Endodermal cell (in vitro differentiated cells): ENCODE data around the gene UHRF1. TPM values are rescaled to one million over a fixed set of nuclear protein-coding genes. Genes with fewer than 3 reads are reported as not detected.
A peak's percentile ranks its signal among the peaks of the same experiment; 100 is the strongest.

Source experiments
- DNase-seq: peaks from one replicate; pipeline ENCODE4 v3.0.0-alpha.2; 2017
- H3K27ac ChIP-seq: 2 replicates; pipeline ENCODE4 v1.5.1; 2013; ENCODE audit warnings: mild to moderate bottlenecking, low read depth, low read length, moderate library complexity
- H3K27me3 ChIP-seq: 2 replicates; pipeline ENCODE4 v1.6.1; 2013; ENCODE audit warnings: mild to moderate bottlenecking, low read length, moderate library complexity; ENCODE audit not compliant: insufficient read depth, control insufficient read depth, poor library complexity, severe bottlenecking
- H3K36me3 ChIP-seq: 2 replicates; pipeline ENCODE4 v1.7.0; 2013; ENCODE audit warnings: mild to moderate bottlenecking, low read length, moderate library complexity; ENCODE audit not compliant: control insufficient read depth, insufficient read depth
- H3K4me1 ChIP-seq: one replicate; pipeline ENCODE4 v1.7.0; 2013; ENCODE audit warnings: low read length; ENCODE audit not compliant: control insufficient read depth, insufficient read depth
- H3K4me3 ChIP-seq: 2 replicates; pipeline ENCODE4 v1.5.1; 2013; ENCODE audit warnings: mild to moderate bottlenecking, low read length, moderate library complexity
- H3K9ac ChIP-seq: 2 replicates; pipeline ENCODE4 v1.6.1; 2013; ENCODE audit warnings: mild to moderate bottlenecking, low read length, moderate library complexity; ENCODE audit not compliant: poor library complexity, severe bottlenecking; ENCODE audit errors: extremely low read depth
- H3K9me3 ChIP-seq: 2 replicates; pipeline ENCODE4 v1.6.1; 2013; ENCODE audit warnings: mild to moderate bottlenecking, low read length, moderate library complexity; ENCODE audit not compliant: control insufficient read depth
- H3K27ac Mint-ChIP-seq: 2 replicates; pipeline ENCODE4 v1.8.0; 2020; ENCODE audit warnings: mixed read lengths
- H3K27me3 Mint-ChIP-seq: 2 replicates; pipeline ENCODE4 v1.8.0; 2021; ENCODE audit warnings: mild to moderate bottlenecking, mixed read lengths; ENCODE audit not compliant: insufficient read depth
- H3K36me3 Mint-ChIP-seq: 2 replicates; pipeline ENCODE4 v1.8.0; 2020; ENCODE audit warnings: low read depth, mixed read lengths
- H3K4me1 Mint-ChIP-seq: 2 replicates; pipeline ENCODE4 v1.8.0; 2020; ENCODE audit warnings: mixed read lengths
- H3K4me3 Mint-ChIP-seq: 2 replicates; pipeline ENCODE4 v1.8.0; 2020; ENCODE audit warnings: mild to moderate bottlenecking, moderate library complexity, mixed read lengths
- H3K9me3 Mint-ChIP-seq: 2 replicates; pipeline ENCODE4 v1.8.0; 2020; ENCODE audit warnings: mild to moderate bottlenecking, mixed read lengths
- whole genome bisulfite sequencing, 2 experiments: methylation state at CpG; one replicate each; pipeline versions ENCODE4 v1.1.5 to v1.1.7; 2013; ENCODE audit warnings: missing lambda C conversion rate in 2 of 2, mixed read lengths in 1 of 2; ENCODE audit not compliant: insufficient coverage in 1 of 2, insufficient read length in 1 of 2; 5-methylcytosine and 5-hydroxymethylcytosine counted together
- total RNA-seq, 2 donors: library from RNA; stranded (reverse); fragmentation: NEBNext Ultra II Directional in 1 of 2; extraction: Animal tissue kit (Norgen Biotek cat#: 25700) in 1 of 2; gene quantifications; 2 replicates in 1 of 2; 3 replicates in 1 of 2; pipeline ENCODE4 v1.2.1, GENCODE V29; 2021
- TF ChIP-seq, protein P1 (sequence below): fragments of 200-600 bp; sonication (generic); conservative IDR thresholded peaks from 2 replicates; pipeline ENCODE4 v1.5.0; 2021; ENCODE audit warnings: antibody characterized with exemption, mild to moderate bottlenecking

UHRF1 gene
- total RNA-seq, 2 donors from 2014 or later = 54.6 to 59.4 TPM

DNA sequence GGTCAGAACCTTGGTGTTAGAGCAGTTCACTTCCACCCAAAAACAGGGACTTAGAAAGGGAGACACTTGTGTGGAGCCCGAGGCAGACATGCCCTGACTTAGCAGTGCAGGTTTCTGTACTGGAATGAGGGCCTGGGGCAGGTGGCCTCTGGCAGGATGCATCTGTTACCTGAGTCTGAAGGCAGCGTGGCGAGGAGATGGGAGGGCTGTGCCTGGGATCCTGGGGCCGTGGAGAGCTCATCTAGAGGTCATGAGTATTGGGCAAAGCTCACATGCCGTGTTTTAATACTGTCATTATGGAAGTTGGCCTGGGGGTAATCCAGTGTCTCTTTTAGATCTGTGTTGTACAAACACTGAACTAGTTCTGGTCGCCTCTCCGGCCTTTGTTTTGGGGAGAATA lies 81.0 kb downstream of the UHRF1 start:
- no peaks in the 10 kb centered on the region for H3K9me3 ChIP-seq
- peaks cover 25% of the 10 kb centered on the region for H3K4me1 Mint-ChIP-seq
- WGBS, 2 experiments = 94 to 97% methylated on average over 6 to 7 of the region's 7 CpGs
- no peaks in the 10 kb centered on the region for H3K27me3 ChIP-seq
- H3K27ac ChIP-seq = no peak overlapping the region
- H3K9ac ChIP-seq = no peak overlapping the region
- DNase-seq = no peak
- H3K4me3 ChIP-seq = no peak overlapping the region
- no peak overlapping the region for H3K4me3 Mint-ChIP-seq
- H3K36me3 Mint-ChIP-seq = peaks cover 5% of the 10 kb centered on the region
- TF ChIP-seq, protein P1, sequence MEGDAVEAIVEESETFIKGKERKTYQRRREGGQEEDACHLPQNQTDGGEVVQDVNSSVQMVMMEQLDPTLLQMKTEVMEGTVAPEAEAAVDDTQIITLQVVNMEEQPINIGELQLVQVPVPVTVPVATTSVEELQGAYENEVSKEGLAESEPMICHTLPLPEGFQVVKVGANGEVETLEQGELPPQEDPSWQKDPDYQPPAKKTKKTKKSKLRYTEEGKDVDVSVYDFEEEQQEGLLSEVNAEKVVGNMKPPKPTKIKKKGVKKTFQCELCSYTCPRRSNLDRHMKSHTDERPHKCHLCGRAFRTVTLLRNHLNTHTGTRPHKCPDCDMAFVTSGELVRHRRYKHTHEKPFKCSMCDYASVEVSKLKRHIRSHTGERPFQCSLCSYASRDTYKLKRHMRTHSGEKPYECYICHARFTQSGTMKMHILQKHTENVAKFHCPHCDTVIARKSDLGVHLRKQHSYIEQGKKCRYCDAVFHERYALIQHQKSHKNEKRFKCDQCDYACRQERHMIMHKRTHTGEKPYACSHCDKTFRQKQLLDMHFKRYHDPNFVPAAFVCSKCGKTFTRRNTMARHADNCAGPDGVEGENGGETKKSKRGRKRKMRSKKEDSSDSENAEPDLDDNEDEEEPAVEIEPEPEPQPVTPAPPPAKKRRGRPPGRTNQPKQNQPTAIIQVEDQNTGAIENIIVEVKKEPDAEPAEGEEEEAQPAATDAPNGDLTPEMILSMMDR = no peak
- peaks cover 10% of the 10 kb centered on the region for H3K4me1 ChIP-seq
- H3K27ac Mint-ChIP-seq = peak overlapping the region; percentile 42
- H3K36me3 ChIP-seq = no peaks in the 10 kb centered on the region
- H3K27me3 Mint-ChIP-seq = no peaks in the 10 kb centered on the region
- no peaks in the 10 kb centered on the region for H3K9me3 Mint-ChIP-seq

DNA sequence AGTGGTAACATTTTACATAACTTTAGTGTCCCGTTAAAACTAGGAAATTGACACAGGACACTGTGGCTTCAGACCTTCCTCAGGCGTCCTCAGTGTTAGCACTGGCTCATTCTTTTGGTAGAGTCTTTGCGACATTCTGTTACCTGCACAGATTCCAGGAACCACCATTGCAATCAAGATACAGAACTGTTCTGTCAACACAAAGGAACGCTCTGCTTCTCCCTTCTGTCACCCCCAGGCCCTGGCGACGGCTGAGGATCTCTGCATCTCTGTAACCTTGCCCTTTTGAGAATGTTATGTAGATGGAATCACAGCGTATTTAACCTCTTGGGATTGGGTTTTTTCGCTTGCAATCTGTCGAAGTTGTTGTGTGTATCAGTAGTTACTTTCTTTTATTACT lies 82.2 kb downstream of the UHRF1 start:
- no peaks in the 10 kb centered on the region for H3K27me3 Mint-ChIP-seq
- H3K9me3 ChIP-seq = no peaks in the 10 kb centered on the region
- H3K27ac ChIP-seq = no peak overlapping the region
- H3K36me3 Mint-ChIP-seq = peaks cover 9% of the 10 kb centered on the region
- WGBS, 2 experiments = 93 to 97% methylated on average over 8 to 9 of the region's 9 CpGs
- no peak overlapping the region for H3K27ac Mint-ChIP-seq
- H3K4me3 ChIP-seq = peak overlapping the region; percentile 20
- DNase-seq = no peak
- peaks cover 7% of the 10 kb centered on the region for H3K4me1 ChIP-seq
- H3K4me3 Mint-ChIP-seq = no peak overlapping the region
- H3K9me3 Mint-ChIP-seq = no peaks in the 10 kb centered on the region
- TF ChIP-seq, protein P1 = no peak
- no peaks in the 10 kb centered on the region for H3K27me3 ChIP-seq
- peaks cover 16% of the 10 kb centered on the region for H3K4me1 Mint-ChIP-seq
- no peaks in the 10 kb centered on the region for H3K36me3 ChIP-seq
- no peak overlapping the region for H3K9ac ChIP-seq

DNA sequence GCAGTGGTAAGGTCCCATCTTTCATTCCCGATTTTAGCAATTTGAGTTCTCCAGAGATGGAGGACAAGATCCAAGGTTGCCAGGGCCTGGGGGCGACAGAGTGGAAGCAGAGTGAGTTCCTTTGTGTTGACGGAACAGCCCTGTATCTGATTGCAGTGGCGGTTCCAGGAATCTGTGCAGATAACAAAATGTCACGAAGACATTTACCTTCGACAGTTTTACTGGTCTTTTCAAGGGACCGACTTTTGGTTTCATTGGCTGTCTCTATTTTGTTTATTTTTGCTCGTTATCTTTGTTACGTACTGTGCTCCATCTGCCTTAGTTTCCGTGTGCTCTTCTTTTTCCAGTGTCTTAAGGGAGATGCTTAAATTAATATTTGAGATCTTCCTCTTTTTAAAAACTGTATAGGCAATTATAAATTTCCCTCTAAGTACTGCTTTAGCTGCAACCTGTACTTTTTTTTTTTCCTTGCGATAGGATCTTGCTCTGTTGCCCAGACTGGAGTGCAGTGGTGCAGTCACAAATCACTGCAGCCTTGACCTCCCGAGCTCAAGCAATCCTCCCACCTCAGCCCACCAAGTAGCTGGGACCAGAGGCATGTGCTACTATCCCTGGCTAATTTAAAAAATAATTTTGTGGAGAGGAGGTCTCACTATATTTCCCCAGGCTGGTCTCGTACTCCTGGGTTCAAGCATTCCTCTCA lies 82.8 kb downstream of the UHRF1 start:
- H3K4me3 Mint-ChIP-seq = no peak overlapping the region
- Histone ChIP-seq H3K4me1 (peaks cover 6% of the 10 kb centered on the region), H3K36me3 (no peaks in the 10 kb centered on the region), H3K9ac (no peak overlapping the region), H3K9me3 (no peaks in the 10 kb centered on the region), H3K4me3 (peak overlapping the region; percentile 20), H3K27me3 (no peaks in the 10 kb centered on the region), H3K27ac (no peak overlapping the region)
- peaks cover 9% of the 10 kb centered on the region for H3K36me3 Mint-ChIP-seq
- TF ChIP-seq, protein P1 = no peak
- H3K27me3 Mint-ChIP-seq = no peaks in the 10 kb centered on the region
- H3K4me1 Mint-ChIP-seq = peaks cover 13% of the 10 kb centered on the region
- WGBS, 2 experiments = 90 to 91% methylated on average over 11 to 13 of the region's 13 CpGs
- no peak for DNase-seq
- no peak overlapping the region for H3K27ac Mint-ChIP-seq
- H3K9me3 Mint-ChIP-seq = no peaks in the 10 kb centered on the region
